K562 (cell line): ENCODE measurements around the gene CSTB. TPM values are rescaled to one million over a fixed set of nuclear protein-coding genes. Genes with fewer than 3 reads are reported as not detected.

Experiments
- BRCA1 ChIP-seq, 2 experiments: fragments of 450-650 bp in 1 of 2; sonication (generic) in 1 of 2; formaldehyde crosslinking in 1 of 2; IDR thresholded peaks; 2 replicates each; pipeline versions ENCODE4 v1.5.0 to v1.6.1; 2017 to 2020; ENCODE audit warnings: mild to moderate bottlenecking in 1 of 2, missing genetic modification reagents in 1 of 2
- E2F5 ChIP-seq: sonication (generic); formaldehyde crosslinking; IDR thresholded peaks from 2 replicates; pipeline ENCODE4 v1.8.0; 2022; ENCODE audit warnings: mild to moderate bottlenecking, missing genetic modification reagents
- SMARCC2 ChIP-seq: fragments of 450-650 bp; IDR thresholded peaks from 2 replicates; pipeline ENCODE4 v1.6.1; 2017; ENCODE audit warnings: antibody characterized with exemption, moderate library complexity, mild to moderate bottlenecking, low read depth
- TARDBP ChIP-seq: fragments of 450-650 bp; IDR thresholded peaks from 2 replicates; pipeline ENCODE4 v1.6.1; 2016
- TGIF2 ChIP-seq: sonication (generic); formaldehyde crosslinking; IDR thresholded peaks from 2 replicates; pipeline ENCODE4 v1.8.1; 2022; ENCODE audit warnings: mild to moderate bottlenecking, missing genetic modification reagents, moderate library complexity
- ZBTB40 ChIP-seq, 2 experiments: fragments of 450-650 bp in 1 of 2; sonication (generic) in 1 of 2; formaldehyde crosslinking in 1 of 2; IDR thresholded peaks; 2 replicates each; pipeline versions ENCODE4 v1.7.1 to v1.9.0; 2016 to 2022; ENCODE audit warnings: inconsistent platforms in 1 of 2, mild to moderate bottlenecking in 1 of 2, missing genetic modification reagents in 1 of 2
- ZNF121 ChIP-seq: sonication (generic); formaldehyde crosslinking; conservative IDR thresholded peaks from 2 replicates; pipeline ENCODE4 v1.8.0; 2022; ENCODE audit warnings: missing genetic modification reagents
- polyA plus RNA-seq, 8 experiments: library from polyadenylated mRNA; depleted of rRNA in 4 of 8; stranded (reverse) in 5 of 8; unstranded in 3 of 8; fragments of >200 nt; fragmentation: Nextera tagmentation in 2 of 8; fragmentation: Illumina TruSeq in 1 of 8; extraction: Ambion mirVana in 2 of 8; extraction: Trizol in 1 of 8; gene quantifications; 2 replicates each; pipeline versions ENCODE4 v1.2.1 to v1.2.3, GENCODE V29; 2011 to 2014; ENCODE audit warnings: inconsistent platforms in 1 of 8, missing spikeins in 1 of 8
- total RNA-seq, 7 experiments: library from RNA; depleted of rRNA in 6 of 7; stranded (reverse); fragments of >200 nt in 6 of 7; fragmentation: Illumina TruSeq in 2 of 7; extraction: Trizol in 2 of 7; gene quantifications; 2 replicates each; pipeline versions ENCODE4 v1.2.1 to v1.2.3, GENCODE V29; 2011 to 2021; ENCODE audit warnings: low replicate concordance in 1 of 7
- TF ChIP-seq, protein P1 (sequence below): fragments of 450-650 bp; IDR thresholded peaks from 2 replicates; pipeline ENCODE4 v1.7.0; 2016; ENCODE audit warnings: borderline replicate concordance

The CSTB gene
- total and polyA plus RNA-seq, 9 of the 15 experiments (the other 6 are each of a cell fraction or from before 2014, with no cell fraction given): 12.4 to 65.0 (median 31.7) TPM

DNA sequence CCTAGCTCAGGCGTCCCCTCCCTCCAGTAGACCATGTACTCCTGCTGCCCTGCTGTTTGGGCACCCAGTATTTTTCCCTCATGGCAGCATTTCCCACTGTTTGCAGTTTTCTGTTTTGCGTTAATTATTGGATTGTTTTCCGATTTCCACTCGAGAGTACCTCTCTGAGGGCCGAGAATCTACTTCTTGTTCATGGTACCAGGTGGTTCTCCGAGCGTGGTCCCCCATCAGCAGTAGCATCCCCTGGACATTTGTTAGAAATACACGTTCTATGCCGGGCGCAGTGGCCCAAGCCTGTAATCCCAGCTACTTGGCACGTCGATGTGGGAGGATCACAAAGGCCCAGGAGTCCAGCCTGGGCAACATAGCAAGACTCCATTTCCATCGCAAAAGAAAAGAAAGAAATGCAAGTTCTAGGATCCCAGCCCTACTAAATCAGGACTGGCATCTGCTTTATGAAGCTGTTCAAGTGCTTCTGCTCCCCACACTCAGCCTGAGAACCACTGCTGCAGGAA lies 14.0 kb upstream of the CSTB start (continued):
- 0 out of 2 replicates have a peak, but pooled peaks have one; percentile 20 for TF ChIP-seq ZBTB40 (IDR thresholded peaks at IDR 0.05)
- no peak for TF ChIP-seq ZBTB40 (CRISPR knock-in tag; IDR thresholded peaks at IDR 0.05)
- no peak for TF ChIP-seq TGIF2 (CRISPR knock-in tag)
- TF ChIP-seq, protein P1, sequence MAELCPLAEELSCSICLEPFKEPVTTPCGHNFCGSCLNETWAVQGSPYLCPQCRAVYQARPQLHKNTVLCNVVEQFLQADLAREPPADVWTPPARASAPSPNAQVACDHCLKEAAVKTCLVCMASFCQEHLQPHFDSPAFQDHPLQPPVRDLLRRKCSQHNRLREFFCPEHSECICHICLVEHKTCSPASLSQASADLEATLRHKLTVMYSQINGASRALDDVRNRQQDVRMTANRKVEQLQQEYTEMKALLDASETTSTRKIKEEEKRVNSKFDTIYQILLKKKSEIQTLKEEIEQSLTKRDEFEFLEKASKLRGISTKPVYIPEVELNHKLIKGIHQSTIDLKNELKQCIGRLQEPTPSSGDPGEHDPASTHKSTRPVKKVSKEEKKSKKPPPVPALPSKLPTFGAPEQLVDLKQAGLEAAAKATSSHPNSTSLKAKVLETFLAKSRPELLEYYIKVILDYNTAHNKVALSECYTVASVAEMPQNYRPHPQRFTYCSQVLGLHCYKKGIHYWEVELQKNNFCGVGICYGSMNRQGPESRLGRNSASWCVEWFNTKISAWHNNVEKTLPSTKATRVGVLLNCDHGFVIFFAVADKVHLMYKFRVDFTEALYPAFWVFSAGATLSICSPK: peak; percentile 50; the same call in 1 of the 2 replicates
- TF ChIP-seq SMARCC2: no peak
- no peak for TF ChIP-seq BRCA1 (IDR thresholded peaks at IDR 0.05)
- TF ChIP-seq BRCA1 (CRISPR knock-in tag; IDR thresholded peaks at IDR 0.05): no peak
- TF ChIP-seq TARDBP: no peak
- peak; percentile 96 for TF ChIP-seq ZNF121
- no peak for TF ChIP-seq E2F5 (CRISPR knock-in tag)
